NCI-H146 (cell line): ENCODE data around the gene SCNN1G.

Experiments
- DNase-seq: peaks from one replicate; lab custom pipeline; 2025; lab: John Stamatoyannopoulos, UW

The SCNN1G gene

DNA sequence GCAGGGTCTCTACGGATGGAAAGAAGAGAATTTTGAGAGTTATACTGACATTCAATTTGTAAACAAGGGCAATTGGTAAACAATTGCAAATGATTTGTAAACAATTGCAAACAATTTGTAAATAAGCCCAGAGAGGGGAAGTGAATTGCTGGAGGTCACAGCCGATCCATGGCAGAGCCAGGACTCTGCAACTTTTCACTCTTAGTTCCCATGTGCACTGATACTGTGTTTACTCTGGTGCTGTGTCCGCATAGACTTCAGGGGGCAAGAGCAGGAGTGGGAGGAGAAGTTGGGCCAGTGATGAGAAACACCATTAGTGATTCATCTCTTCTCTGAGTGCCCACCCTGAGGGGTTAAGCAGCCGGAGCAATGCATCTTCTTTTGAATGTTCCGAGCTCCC lies 14.0 kb downstream of the SCNN1G start:
- DNase-seq, result no peak

DNA sequence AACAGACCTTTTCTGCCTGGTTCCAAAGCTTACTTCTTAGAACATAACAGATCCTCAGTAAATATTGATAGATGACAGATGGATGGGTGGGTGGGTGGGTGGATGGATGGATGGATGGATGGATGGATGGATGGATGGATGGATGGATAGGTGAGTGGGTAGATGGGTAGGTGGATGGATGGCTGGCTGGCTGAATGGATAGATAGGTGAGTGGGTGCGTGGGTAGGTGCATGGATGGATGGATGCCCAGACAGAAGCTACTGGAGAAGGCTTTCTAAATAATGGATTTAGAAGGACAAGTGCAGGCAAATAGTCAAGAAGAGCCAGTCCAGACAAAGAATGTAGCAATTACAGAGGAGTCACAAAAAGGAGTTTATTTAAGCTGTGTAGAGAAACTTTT lies 19.6 kb downstream of the SCNN1G start:
- DNase-seq, result no peak

DNA sequence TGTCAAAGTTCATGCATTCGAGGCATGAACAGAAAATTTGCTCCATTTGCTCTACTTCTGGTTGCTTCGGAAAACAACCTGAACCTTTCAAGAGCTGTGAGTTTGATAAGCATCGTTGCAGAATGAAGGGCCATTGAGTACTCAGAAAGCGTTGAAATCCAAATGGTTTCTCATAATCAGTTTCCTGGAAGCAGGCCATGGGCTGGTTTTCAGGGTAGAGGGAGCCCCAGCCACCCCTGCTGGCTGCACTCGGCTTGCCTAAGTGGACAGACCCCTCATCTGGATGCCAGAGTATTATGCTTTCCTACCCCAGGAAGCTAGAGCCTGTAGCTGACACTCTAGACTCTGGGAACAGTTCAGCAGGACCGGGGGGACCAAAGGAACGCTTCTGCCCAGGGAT lies 24.4 kb downstream of the SCNN1G start:
- peak; percentile 21 for DNase-seq

DNA sequence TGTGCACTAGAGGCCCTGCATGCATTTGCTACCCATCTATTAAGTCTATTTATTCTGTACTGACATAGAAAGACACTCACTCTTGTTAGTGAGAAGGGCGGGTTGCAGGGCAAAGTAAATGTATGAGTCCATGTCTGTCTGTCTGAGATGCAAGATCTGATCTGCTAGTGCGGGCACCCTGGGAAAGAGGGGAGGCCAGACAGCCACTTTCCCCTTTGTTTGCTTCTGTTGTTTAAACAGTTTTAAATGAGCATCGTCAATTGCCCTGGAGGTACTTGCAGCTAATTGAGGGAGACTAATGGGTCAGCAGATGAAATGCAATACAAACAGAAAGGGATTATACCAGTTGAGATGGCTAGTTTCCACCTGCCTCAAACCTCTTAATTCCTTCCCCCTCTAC lies 24.9 kb downstream of the SCNN1G start:
- peak; percentile 98 for DNase-seq

DNA sequence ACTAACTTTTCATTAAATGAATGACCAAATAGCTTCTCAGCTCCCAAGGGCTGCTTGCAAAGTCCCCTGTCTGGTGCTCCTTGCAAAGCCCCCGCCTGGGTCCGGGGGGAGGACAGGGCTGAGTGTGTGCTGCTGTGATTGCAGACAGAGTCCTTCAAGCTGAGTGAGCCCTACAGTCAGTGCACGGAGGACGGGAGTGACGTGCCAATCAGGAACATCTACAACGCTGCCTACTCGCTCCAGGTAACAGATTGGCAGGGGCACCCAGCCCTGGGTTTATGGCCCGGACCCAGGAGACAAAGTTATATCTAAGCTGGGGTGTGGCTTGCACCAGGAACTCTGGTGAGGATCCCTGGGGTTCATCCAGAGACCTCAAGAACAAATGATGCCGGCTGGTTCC lies 27.1 kb downstream of the SCNN1G start:
- DNase-seq, result no peak

DNA sequence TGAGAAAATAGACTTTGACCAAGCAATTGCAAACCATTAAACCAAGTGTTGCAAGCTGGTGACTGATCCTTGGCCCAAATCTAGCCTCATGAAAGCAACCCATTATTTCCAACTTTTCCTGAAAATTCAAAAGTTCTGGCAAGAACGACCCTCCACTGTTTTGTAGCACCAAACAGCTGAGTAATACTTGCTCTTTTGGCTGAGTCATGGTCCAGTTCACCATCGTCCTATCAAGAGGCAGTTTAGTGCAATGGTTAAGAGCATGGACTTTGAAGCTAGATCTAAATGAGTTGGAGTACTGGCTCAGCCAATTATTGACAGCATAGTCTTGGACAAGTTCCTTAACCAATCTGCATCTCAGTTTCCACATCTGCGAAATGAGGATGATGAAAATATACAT lies 31.3 kb downstream of the SCNN1G start:
- no peak for DNase-seq

DNA sequence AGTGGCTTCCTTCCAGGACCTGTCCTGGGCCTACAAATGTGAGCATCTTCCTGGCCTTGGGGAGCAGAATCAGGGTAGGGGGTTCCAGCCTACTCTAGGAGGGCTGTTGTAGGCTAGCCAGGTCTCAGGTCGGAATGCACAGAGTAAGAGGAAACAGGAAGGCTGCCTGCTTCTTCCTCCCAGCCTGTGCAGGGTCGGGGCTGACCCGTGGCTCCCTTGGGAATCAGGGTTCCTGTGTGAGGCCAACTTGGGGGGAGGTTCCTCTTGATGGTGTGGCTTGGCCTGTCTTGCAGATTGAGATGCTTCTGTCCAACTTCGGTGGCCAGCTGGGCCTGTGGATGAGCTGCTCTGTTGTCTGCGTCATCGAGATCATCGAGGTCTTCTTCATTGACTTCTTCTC lies 32.3 kb downstream of the SCNN1G start:
- no peak for DNase-seq

DNA sequence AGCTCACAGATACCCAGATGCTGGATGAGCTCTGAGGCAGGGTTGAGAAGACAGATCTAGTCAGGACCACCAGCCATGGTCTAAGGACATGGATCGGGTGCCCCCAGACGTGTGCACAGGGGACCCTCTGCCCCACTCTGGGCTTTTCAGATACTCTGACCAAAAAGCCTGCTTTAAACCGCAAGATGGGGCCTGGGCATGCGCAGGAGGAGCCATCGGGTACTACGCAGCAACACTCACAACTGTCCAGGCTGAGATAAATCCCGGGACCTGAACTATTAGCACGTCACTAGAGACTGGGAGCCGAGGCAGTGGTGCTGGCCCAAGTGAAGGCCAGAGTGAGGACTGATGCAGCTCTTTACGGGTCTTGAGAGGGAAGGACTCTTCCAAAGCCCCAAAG lies 32.9 kb downstream of the SCNN1G start:
- no peak for DNase-seq

DNA sequence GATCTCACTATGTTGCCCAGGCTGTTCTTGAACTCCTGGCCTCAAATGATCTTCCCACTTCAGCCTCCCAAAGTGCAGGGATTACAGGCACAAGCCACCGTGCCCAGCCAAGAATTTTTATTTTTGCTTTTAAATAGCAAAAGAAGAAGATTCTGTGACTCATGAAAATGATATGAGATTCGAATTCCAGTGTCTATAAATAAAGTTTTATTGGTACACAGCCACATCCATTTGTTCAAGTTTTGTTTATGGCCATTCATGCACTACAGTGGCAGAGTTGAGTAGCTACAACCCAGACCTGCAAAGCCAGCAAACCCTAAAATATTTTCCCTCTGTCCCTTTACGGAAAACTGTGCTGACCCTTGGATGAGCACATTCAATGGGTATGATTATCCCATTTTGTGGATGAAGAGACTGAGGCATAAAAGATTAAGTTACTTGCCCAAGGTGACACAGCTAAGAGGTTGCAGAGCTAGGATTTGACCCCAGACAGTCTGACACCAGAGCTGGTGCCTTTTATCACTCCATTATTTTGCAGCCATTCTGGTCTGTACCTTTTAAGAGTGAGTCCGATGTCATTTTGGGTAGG lies 34.2 kb downstream of the SCNN1G start:
- no peak for DNase-seq

DNA sequence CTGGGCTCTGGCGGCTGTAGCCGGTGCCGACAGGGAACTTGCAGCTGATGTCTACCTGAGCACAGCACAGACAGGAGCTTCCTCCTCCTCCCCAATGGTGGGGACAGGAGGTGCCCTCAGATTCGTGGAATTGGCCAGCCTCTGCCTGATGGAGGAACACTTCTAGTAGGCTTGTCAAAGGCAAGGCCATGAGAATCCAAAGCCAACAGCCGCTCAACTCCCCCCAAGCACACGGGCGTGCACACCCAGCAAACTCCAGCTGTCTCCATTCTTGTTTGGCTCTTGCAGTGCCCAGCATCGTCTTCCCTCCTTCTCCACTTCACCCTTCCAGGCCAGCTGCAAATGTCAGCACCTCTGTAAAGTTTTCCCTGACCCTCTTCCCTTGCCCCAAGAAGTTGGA lies 35.1 kb downstream of the SCNN1G start:
- no peak for DNase-seq

DNA sequence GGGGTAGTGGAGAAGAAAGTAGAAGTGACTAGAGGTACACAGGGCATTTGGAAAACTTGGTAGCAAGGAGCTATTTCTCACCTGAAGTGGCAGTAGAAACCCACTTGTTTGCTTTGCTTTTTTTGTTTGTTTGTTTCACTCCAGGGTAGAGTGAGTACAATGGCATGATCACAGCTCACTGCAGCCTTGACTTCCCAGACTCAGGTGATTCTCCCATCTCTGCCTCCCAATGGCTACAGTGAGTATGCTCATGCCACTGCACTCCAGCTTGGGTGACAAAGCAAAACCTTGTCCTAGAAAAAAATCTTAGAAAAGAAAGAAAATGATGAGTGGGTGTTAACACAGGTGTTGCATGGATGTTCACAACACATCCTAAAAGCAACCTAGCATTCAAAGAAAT lies 40.4 kb downstream of the SCNN1G start:
- DNase-seq, result no peak

DNA sequence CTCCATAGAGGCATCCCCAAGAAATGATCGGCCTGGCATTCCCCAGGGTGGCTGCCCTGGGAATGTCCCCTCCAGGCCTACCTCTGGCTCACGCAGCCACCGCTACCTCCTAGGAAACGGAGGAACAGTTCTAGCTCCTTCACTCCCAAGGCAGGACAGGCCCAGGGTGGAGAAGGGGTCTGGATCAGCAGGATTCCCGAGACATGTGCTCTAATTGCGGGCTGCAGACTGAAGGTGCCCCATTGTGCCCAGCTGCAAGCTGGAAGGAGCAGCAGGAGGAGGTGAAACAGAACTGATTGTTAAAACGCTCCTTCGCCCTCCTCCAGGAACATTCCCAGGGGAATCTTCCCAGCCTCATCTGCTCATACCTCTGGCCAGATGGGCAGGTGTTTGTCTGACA lies 40.8 kb downstream of the SCNN1G start:
- no peak for DNase-seq

DNA sequence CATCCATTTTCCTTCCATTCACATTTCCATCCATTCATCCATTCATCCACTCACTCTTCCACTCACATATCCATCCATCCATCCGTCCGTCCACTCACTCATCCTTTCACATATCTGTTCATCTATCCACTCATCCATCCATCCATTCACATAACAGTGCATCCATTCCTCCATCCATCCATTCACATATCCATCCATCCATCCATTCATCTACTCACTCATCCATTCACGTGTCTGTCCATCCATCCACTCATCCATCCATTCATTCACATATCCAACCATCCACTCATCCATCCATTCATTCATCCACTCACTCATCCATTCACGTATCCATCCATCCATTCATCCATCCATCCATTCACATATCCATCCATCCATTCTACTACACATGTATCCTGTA lies 42.6 kb downstream of the SCNN1G start:
- no peak for DNase-seq

DNA sequence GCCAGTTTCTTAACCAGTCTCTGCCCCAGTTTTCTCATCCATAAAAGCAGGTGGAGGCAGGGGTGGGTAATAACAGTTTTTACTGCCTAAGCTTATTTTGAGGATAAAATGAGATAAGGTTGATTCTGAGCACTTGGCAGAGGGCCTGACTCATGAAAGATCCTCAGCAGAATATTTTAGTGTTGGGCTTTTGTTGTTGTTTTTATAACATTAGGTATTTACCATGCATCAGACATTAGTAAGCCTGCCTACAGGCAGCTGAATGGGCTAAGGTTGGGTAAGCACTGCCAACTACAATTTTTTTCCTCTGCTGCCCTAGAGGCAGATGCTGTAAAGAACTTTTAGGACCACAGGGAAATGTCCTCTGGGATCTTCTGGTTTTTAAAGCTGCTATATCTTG lies 43.1 kb downstream of the SCNN1G start:
- no peak for DNase-seq

DNA sequence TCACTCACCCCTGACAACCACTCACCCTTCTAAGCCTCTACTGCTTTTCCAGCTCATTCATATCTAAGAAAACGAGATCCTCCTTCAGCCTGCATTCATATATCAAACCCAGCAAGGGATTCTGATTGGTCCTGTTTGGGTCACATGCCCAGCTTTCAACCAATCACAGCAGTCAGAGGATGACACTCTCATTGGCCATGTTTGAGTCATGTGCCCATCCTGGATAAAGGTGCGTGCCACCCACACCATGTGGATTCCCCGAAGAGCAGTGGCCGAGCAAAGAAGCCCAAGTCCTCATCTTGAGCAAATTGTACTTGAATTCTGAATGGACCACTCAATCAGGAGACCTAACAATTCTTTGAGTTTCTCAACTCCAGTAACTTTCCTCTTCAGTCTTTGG lies 45.0 kb downstream of the SCNN1G start:
- DNase-seq, result no peak

DNA sequence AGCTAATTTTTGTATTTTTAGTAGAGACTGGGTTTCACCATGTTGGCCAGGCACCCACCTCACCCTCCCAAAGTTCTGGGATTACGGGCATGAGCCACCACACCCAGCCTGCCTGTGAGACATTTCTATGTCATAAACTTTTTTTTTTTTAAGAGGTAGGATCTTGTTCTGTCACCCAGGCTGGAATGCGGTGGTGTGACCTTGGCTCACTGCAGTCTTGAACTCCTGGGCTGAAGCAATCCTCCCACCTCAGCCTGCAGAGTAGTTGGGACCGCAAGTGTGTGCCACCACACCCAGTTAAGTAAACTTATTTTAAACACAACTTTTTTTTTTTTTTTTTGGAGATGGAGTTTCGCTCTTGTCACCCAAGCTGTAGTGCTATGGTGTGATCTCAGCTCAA lies 47.2 kb downstream of the SCNN1G start:
- DNase-seq, result no peak

DNA sequence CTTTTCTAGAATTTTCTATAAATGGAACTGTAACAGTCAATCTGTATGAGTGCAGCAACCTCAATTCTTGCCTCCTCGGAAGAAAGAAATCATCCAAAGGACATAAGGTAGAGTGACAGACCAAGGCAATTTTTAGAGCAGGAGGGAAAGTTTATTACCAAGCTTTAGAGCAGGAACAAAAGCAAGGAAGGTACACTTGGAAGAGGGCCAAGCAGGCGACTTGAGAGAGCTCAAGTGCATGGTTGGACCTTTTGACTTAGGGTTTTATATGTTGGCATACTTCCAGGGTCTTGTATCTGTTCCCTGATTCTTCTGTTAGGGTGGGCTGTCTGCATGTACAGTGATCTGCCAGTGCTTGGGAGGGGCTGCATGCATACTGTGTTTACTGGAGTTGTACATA lies 50.3 kb downstream of the SCNN1G start:
- no peak for DNase-seq

DNA sequence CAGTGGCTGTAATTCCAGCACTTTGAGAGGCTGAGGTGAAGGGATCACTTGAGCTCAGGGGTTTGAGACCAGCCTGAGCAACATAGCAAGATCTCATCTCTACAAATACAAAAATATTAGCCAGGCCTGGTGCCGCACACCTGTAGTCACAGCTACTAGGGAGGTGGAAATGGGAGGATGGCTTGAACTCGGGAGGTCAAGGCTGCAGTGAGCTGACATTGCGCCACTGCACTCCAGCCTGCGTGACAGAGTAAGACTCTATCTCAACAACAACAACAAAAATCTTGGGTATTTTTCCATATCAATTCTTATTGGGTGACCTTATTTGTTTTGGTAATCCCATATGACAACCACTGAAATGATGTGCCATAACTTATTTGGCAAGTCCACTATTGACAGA lies 52.6 kb downstream of the SCNN1G start:
- DNase-seq, result no peak

DNA sequence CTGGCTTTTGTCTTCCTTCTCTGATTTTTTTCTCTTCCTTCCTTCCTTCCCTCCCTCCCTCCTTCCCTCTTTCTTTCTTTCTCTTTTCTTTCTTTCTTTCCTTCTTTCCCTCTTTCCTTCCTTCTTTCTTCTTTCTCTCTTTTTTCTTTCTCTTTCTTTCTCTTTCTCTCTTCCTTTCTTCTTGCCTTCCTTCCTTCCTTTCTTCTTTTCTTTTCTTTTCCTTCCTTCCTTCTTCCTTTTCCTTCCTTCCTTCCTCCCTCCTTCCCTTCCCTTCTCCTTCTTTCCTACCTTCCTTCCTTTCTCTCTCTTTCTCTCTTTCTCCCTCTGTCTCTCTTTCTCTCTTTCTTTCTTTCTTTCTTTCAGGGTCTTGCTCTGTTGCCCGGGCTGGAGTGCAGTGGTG lies 54.4 kb downstream of the SCNN1G start:
- no peak for DNase-seq

DNA sequence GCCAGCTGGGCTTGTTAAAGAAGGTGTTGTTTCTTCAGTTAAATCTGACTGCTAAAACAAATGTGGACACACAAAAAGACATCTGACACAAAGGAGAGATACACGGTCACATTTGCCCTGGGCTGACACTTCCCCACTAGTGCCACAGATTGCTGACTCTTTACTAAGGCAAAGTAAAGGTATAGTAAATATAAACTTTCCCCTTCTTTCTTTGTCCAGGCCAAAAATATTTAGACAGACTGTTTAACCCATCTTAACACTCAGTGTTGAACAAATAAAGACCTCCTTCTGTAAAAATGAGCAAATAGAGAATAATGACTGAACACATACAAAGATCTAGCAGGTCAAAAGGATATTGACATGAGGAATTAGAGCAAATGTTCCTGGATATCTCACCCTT lies 58.4 kb downstream of the SCNN1G start:
- no peak for DNase-seq

DNA sequence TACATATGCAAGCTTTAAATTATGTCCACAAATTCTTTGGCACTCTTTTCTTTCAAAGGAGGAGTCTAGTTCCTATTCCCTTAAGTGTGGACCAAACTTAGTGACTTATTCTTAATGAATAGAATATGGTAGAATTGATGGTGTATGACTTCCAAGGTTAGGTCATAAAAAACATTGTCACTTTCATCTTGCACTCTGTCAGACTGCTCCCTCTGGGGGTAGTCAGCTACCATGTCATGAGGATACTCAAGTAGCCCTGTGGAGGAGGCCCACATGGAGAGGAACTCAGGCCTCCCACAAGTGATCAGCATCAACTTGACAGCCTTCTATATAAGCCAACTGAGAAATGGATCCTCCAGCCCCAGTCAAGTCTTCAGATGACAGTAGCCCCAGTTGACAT lies 61.6 kb downstream of the SCNN1G start:
- DNase-seq, result no peak

DNA sequence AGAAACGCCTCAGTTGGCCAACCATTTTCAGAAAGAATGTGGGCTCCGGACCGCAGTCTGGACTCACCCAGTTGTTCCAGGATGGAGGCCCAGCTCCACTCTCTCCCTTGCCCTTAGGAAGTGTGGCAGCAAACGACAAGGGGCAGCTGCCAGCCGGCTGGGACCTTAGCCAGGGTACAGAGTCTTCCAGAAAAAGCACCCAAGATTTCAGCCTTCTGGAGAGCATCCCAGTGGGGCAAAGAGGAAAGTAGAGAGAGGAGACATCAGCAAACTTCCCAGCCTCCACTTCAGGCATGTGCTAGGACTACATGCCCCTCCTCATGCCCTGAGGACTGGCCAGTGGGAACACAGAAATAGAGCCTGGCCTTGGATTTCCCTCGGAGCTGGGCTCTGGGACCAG lies 62.7 kb downstream of the SCNN1G start:
- no peak for DNase-seq

DNA sequence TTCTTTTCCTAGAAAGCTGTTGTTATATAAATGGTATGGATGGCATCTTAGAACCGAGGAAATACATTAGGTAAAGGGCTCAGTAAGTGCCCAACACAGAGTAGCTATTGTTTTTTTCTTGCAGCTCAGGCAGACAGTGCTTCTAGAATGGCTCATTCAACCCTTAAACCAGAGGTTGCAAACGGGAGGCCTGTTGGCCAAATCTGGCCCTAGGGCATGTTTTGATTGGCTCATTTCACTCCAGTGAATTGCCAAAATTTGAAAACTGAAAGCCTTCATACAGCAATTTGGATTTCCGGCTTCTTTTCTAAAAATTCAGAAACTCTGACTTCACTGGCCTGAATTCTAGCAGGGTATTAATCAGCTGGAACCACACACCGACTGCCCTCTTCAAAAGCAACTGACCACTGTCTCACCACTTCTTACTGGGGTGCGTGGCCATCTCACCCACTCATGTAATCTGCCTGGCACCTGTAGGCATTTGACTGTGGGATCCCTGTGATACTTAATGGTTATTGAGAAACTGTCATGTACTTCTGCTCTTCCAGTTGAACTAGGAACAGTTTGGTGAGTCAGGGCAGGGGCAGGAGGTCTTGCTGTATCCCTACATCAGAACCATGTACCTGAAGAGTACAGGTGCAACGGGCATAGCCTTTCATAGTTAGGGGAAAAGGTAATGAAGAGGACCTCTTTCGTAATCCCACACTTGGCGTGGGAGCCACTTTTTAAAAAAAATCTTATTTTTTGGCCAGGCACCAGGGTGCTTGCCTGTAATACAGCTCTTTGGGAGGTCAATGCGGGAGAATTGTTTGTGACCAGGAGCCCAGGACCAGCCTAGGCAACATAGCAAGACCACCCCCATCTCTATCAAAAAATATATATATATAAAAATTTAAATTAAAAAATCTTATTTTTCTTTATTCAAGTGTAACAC lies 66.0 kb downstream of the SCNN1G start:
- no peak for DNase-seq

DNA sequence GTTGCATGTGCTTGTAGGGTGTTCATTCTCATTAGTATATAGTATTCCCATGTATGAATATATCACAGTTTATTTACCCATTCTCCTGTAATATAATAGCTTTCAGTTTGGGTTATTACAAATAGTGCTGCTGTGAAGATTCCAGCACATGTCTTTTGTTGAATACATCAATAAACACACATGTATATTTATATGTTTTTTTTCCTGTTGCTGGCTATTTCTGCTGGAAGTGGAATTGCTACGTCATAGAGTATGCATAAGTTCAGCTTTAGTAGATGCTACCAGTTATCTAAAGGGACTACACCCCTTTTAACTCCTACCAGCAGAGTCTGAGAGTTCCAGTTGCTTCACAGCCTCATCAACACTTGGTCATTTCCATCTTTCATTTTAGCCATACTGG lies 67.3 kb downstream of the SCNN1G start:
- no peak for DNase-seq
